Eye (tissue), 1 donor: ENCODE results near the gene TEKT2.

ENCODE experiments used
- DNase-seq: peaks from one replicate; pipeline ENCODE4 v3.0.0-alpha.2; 2015

The TEKT2 gene

DNA sequence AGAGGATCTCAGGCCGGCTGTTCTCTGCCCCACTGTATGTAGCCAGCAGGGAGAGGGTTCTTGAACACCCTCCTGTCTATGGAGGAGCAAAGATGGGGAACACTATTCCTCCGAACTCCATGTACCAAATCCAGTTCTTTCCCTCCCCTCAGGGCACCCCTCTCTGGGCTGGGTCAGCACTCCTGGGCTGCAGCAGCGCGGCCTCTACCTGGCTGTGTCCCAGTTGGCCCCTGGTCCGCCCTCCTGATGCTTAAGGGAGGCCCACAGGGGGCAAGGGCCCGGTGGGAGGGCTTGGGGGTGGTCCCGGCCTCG lies 4.3 kb downstream of the TEKT2 start:
- DNase-seq: no peak

DNA sequence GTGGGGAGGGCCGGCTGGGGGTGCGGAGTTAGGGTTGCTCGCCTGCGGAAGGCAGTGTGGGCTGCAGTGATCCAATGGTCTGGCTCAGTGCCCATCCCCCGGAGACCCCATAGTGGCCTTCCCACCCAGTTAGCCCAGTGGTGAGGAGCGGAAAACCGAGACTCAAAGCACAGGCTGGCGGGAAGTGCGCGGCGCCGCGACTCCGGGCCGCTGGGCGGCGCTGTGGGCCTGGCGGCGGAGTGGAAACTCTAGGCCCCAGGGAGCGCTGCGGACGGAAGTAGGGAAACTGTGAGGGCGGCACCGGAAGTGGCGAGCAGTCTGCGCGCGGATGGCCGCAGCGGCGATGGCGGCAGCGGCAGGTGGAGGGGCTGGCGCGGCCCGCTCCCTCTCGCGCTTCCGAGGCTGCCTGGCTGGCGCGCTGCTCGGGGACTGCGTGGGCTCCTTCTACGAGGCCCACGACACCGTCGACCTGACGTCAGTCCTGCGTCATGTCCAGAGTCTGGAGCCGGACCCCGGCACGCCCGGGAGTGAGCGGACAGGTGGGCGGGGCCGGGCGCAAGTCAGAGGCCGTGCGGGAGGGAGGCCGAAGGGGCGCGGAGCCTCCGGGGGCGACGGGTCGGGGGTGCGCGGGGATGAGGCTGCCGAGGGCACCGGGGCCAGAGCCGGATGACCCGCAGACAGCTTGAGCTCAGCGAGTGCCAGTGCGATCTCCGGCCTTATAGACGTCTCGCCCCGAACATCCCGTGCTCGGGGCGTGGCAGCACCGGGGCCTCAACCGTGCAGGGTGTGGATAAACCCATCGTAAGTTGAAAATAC lies 4.9 kb downstream of the TEKT2 start, which contains the start of gene ADPRS:
TSS of gene ADPRS (plus strand) at position 316 of the 816 bp plus-strand sequence. CDS start at position 329, 13 bp downstream.
- peak; percentile 96 for DNase-seq

DNA sequence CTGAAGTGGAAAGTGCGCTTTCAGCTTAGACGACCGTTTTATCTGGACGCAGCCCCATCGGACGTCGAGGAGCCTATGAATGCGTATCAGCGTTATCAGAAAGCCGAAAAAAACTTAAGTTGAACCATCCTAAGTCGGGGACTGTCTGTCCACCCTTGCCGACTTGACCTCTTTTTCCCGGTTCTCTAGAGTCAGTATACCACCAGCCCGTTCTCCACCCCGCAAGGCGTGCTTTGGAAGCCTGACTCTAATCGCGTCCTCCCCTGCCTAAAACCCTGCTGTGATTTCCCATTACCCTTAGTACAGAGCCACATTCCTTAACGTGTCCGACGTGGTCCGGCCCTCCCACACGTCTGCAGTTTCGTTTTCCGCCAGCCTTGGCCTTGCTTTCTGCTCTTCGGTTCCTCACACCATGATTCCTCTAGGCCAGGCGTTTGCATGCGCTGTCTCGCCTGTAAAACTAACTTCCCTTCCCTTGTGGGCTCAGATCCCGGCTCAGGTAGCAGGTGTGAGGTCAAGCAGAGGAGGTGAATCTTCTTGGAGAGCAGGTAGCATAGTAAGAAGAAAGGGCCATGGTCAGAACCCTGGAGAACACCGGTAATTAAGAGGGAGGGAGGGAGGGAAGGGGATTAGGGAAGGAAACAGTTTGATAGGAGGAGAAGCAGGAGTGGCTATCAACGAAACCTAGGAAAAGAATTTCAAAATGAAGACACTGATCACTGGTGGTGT lies 5.7 kb downstream of the TEKT2 start:
- DNase-seq: no peak

DNA sequence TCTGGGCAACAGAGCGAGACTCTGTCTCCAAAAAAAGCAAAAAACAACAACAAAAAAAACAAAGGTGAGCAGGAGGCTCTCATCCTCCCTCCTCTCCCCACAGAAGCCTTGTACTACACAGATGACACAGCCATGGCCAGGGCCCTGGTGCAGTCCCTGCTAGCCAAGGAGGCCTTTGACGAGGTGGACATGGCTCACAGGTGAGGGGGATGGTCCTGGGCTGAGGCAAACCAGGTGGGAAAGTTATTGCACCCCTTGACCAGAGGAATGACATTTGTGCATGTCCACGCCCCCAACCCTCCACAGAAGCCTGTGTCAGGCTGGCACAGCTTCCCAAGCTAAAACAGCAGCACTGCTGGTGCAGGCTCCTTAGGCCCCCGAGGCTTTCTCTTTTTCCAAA lies 7.2 kb downstream of the TEKT2 start:
- no peak for DNase-seq

DNA sequence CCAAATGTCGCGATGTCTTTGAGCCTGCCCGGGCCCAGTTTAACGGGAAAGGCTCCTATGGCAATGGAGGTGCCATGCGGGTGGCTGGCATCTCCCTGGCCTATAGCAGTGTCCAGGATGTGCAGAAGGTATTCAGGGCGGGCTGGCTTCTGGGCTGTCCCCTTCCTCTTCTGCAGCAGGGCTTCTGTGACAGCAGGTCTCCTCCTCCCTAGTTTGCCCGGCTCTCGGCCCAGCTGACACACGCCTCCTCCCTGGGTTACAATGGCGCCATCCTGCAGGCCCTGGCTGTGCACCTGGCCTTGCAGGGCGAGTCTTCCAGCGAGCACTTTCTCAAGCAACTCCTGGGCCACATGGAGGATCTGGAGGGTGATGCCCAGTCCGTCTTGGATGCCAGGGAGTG lies 7.8 kb downstream of the TEKT2 start:
- no peak for DNase-seq

DNA sequence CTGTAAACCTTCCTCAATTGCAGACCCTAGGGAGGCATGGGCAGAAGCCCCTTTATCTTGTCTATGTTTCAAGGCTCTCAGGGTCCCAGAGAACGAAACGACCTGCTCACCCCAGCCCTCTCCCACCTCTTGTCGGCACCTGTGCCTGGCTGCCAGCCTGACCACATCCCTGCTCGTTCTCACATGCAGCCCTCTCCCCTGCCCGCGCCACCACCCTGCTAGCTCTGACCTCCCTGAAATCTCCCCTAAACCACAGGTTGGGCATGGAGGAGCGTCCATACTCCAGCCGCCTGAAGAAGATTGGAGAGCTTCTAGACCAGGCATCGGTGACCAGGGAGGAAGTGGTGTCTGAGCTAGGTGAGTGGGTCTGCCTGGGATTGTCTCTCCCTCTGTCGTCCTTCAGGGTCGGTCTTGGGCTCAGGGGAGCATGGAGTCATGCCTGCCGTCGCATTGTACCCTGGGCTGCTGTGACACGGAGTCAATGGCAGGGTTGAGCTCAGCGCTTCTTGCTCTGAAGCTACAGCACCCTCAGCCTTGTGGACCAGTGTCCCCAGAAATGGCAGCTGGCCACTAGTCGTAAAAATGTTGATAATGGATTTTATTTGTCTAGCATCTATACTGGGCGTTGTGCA lies 8.4 kb downstream of the TEKT2 start:
- no peak for DNase-seq

DNA sequence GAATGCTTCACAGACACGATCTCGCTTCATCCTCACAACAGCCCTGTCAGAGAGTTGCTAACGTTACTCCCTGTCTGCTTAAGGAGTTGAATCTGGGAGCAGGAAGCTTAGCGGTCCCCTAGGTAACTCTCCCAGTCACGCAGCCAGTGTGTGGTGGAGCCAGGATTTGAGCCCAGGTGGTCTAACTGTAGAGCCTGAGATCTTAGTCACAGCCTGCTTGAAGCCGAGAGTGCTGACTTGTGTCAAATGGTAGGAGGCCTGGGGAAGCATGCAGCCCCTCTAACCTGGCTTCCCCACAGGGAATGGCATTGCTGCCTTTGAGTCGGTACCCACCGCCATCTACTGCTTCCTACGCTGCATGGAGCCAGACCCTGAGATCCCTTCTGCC lies 8.9 kb downstream of the TEKT2 start:
- DNase-seq: no peak

DNA sequence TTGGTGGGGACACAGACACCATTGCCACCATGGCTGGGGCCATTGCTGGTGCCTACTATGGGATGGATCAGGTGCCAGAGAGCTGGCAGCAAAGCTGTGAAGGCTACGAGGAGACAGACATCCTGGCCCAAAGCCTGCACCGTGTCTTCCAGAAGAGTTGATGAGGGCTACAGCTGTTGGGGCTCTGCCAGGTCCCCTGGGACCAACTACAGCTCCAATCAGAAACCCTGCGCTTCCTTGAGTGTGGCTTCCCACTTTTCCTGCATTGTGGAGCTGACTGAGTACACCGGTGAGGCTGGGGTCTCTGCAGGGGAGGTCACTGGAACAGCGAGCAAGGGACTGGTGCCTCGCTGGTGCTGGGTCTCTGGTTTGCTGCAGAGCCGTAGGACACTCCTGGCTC lies 9.3 kb downstream of the TEKT2 start:
- DNase-seq: no peak

DNA sequence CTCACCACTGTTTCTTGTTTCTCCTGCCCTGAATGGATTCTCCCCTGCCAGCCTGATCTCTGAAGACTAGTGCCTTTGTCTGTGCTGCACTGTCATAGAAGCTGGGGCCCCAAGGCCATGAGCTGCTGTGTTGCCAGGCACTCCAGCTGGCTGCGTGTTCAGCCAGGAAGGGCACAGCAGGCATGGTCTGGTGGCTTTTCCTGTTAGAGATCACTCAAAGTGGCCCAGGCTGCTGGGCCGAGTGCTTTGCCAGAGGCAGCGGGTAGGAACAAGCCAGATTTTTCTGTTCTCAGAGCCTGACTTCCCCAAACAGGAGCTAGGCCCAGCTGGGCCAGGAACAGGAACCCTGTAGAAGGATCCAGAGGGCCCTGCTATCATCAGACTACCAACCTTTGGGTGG lies 10.0 kb downstream of the TEKT2 start:
- DNase-seq: no peak

DNA sequence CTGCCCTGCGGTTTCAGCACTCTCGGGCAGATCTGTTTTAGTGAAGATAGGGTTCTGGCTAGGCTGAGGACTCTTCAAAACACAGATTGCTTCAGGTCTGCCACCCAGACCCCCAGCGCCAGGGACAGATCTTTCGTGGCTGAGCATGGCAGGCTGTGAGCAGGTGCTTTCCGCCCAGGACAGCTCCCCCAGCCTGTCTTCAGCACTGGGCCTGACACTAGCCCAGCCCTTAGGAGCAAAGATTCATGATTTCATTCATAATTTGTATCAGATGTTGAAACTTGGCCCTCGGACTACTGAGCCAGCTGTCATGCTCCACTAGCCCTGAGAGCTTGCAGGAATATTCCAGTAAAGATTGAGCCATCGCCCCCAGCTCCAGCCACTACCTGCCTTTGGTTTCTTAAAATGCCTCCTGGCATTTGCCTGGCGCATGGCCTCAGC lies 10.7 kb downstream of the TEKT2 start:
- DNase-seq: no peak

DNA sequence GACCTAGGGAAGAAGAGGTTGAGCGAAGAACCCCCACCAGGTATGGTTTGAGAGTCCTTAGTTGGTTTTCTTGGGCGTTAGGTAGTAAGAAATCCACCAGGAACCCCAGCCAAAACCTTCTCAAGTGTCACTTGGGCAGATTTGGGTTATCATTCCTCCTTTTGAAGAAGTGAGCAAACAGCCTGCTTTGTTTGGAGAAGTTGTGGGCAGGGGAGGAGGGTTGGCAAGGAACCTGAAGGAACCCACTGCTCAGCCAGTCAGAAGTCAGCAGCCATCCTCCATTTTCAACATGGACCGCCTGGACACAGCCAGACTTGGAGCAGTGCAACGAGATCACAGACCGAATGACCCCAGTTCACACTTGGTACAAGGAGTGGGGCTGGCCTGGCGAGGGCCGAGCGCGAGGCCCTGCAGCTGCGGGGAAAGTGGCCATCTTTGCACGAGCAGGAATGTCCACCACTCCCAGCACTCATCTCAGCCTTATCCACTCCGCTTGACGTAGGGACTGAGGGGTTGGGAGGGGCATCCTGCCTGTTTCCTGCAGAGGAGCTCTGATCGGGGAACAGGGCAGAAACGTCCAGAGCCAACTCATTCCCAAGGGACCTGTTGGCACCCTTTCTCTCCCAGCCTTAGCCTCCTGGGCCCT lies 12.0 kb downstream of the TEKT2 start:
- no peak for DNase-seq

DNA sequence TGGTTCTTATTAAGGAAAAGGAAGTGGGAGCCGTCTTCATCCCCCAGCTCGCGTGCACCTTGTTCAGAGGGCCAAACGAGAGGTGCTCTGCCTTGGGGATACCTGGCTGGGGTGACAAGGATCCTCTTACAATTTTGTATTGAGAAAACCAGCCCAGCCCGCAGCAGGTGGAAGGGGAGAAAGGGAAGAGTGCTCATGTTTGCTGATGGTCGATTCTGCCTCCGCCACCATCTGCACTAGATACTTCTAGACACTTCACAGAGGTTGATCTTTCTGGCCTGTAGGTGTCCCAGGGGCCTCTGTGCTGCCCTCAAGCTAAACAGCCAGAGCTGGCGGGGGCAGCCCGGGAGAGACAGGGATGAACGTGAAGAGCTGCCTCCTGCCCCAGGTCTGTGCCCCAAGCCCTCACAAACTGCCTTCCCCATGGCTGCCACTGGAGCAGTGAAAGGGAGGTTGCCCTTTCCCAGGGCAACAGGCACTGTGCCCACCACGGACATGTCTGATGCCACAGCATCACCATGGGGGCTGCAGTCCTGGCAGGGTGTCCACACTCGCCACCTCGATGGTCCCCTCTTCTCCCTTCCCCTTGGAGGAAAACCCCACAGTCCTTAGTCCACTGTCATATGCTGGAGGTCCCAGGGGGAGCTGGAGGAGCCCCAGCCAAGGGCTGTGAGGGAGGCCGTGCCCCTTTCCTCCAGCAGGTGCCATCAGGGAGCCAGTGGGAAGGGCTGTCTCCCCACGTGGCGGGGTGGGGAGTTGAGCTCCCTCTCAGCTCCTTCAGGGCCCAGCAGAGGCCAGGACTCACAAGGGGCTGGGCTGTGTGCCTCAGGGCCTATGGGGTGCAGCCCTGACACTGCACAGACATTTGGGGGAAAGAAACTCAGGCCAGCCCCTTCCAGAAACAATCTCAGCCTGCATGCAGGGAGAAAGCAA lies 12.9 kb downstream of the TEKT2 start:
- DNase-seq: no peak

DNA sequence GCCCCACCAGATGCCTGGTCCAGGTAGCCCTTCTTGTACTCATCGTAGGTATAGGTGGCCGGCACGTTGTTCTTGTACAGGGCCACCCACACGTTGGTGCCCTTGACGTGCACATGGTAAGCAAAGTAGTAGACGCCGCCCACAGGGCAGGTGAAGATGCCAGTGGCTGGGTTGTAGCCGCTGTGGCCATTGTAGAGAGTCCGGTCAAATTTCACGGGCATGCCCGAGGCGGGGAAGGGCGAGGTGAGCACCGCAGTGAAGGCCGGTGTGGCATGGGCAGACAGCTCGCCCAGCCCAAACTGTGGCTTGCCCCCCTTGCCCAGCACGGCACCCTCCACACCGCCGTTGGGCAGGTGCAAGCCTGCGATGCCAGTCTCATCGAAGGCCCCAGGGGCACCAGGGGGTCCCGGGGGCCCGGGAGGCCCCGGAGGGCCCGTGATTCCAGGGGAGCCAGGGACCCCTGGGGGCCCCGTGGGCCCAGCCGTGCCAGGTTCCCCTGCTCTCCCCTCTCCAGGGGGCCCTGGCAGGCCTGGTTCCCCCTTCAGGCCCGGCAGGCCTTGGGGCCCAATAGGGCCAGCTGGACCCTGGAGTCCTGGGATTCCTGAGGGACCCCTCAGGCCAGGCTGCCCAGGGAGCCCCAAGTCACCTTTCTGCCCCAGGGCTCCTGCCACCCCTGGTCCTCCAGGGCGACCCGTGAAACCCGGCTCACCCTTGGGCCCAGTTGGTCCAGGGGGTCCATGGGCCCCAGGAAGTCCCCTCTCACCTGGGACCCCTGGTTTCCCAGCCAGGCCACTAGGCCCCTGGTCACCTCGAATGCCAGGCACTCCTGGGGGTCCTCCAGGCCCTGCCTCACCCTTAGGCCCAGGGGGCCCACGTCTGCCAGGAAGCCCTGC lies 14.0 kb downstream of the TEKT2 start:
- no peak for DNase-seq

DNA sequence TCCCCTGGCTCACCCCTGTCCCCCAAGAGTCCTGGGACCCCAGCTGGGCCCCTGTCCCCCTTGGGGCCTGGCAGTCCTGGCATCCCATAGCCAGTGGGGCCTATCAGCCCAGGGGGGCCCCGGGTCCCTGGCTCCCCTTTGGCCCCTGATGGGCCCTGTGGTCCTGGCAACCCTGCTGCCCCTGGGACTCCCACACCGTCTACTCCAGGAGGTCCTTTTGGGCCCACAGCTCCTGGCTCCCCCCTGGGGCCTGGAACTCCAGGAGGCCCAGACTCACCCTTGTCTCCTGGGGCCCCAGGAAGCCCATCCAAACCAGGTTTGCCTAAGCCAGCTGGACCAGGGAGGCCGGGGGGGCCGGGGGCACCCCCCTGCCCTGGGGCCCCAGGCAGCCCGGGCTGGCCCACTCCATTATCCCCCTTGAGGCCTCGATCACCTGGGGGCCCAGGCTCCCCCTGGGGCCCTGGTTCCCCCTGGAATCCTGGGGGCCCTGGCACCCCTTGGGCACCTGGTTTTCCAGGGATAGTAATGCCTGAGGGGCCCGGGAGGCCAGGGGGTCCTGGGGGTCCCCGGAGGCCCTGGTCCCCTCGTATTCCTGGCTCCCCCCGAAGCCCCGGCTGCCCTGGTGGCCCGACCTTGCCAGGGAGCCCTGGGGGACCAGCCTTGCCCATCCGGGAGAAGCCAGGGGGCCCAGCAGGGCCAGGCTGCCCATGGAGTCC lies 14.9 kb downstream of the TEKT2 start:
- no peak for DNase-seq

DNA sequence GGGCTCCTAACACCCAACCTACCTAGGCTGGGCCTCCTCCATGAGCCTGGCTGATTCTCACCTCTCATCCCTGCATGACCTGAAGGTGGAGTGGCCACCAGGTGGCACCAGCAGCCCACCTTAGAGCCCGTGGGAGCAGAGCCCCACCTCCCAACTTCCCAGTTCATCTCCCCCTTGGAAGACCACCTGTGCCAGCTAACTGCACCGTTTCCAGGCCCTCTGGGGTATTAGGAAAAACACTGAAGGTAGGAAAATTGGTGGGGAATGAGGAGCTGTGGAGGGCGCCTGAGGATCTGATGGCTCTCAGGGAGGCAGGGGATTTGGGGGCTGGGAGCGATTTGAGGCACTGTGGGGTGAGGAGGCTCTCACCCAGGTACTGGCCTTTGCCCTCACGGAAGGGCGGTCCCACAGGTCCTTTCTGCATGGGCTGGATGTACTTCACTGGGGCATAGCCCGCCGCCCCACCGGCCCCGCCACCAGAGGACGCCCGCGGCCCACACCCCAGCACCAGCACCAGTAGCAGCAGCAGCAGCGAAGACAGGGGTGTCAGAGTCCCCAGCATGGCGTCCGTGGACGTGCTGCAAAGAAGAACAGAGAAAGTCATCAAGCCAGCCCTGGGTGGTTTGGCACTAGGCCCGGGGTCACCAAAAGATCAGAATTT lies 15.9 kb downstream of the TEKT2 start:
- peak; percentile 92 for DNase-seq

DNA sequence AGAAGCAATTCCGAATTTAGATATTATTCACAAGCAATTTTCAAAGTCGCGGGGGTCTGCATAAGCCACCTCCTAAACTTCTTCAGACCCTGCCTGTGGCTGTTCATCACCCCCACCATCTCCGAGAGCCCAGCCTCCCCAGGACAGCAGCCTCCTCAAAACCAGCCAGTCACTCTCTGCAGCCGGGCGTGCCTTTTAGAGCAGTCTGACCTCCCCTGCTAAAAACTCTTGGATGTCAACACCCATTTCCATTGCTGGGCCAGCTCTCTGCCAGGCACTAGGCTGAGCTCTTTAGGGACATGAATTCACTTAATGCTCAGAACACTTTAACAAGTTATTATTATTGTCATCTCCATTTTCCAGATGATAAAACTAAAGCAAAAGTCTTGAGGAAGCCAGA lies 16.5 kb downstream of the TEKT2 start:
- DNase-seq: no peak

DNA sequence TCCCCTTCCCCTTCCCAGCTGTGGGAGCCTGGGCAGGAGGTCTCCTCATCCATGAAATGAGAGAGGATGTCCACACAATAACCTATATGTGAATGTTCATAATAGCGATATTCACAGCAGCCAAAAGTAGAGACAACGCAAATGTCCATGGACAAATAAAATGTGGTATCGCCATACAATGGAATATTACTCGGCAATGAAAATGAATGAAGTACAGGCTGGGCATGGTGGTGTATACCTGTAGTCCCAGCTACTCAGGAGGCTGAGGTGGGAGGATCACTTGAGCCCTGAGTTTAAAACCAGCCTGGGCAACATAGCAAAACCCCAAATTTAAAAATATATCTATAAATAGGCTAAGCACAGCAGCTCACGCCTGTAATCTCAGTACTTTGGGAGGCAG lies 17.7 kb downstream of the TEKT2 start:
- no peak for DNase-seq

DNA sequence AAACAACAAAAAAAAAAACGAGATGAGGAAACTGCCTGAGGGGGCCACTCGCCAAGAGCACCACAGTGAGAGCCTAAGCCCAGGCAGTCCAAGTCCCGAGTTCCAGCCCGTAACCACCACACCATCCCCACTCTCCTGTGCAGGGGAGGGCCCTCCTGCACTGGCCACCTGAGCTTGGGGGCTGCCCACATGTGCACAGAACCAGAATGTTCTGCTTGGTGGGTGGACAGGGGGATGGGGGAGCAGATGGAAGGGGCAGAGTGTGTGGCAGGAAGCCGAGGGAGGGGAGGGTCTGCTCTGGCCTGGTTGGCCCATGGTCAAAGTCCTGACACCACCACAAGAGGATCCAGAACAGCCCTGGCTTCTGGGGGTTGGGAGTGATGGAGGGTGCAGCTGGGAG lies 22.4 kb downstream of the TEKT2 start:
- DNase-seq: no peak

DNA sequence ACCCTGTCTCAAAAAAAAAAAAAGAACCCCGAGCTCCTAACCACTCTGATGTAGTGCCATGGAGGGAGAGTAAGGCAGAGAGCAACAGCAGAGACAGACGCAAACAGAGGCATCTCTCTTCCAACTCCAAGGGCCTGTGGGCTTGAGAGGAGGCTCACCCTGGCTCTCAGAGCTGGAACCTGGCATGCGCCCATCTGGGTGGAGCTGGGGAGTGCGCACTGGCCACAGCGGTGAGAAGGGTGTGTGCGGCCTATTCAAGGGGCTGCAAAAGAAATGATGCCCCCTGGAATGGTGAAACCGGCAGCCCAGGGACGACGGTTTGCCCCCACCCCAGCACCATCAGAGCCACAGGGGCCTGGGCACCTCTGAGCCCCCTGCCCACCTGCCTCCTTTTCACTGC lies 23.5 kb downstream of the TEKT2 start:
- no peak for DNase-seq

DNA sequence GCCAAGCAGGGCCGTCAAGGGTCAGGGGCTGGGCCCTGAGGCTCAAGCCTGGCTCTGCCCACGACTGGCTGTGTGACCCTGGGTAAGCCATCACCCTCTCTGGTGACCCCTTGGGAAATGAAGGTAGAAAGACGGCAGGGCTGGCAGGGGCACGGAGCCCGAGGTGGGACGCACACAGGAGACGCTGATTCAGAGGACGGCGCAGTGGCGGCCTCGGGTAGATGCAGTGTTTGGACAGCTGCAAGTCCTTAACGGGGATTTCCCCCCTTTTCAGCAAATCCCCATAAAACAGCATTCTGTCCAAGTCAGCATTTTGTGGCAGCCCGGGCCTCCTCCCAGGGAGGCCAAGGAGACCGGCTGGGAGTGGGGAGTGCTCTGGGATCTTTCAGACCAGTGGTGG lies 24.4 kb downstream of the TEKT2 start:
- peak; percentile 50 for DNase-seq
